Testis (tissue), 2 donors: ENCODE measurements around the gene GPC6.

Experiments used
- POLR2A ChIP-seq: fragments of 450-650 bp; IDR thresholded peaks from one replicate; pipeline ENCODE4 v1.6.1; 2017; ENCODE audit warnings: antibody characterized with exemption, mild to moderate bottlenecking, moderate library complexity
- TF ChIP-seq, protein P1 (sequence below), 3 experiments: fragments of 450-650 bp in 2 of 3; fragments of 200-600 bp in 1 of 3; sonication (generic) in 1 of 3; IDR thresholded peaks; one replicate each; pipeline ENCODE4 v1.5.1; 2016 to 2019; ENCODE audit warnings: antibody characterized with exemption in 3 of 3, mild to moderate bottlenecking in 2 of 3, moderate library complexity in 1 of 3

DNA sequence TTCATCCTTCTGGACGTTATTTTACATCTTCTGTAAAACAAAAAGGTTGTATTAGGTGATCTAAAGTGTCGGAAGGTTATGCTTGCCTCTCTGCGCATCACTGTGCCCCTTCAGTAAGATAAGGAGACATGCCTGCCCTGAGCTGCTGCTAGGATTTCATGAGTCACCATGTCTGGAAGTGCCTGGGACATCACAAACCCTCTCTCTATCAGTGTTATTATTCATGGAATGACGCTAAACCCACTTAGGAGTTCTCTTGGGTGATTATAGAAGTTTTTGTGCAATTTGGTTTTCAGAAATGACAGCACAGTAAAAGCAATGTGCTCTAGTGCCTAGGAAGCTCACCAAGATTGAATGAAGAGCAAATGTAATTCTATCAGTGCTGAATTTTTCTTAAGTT, 635.2 kb downstream of the GPC6 start:
- TF ChIP-seq, protein P1, sequence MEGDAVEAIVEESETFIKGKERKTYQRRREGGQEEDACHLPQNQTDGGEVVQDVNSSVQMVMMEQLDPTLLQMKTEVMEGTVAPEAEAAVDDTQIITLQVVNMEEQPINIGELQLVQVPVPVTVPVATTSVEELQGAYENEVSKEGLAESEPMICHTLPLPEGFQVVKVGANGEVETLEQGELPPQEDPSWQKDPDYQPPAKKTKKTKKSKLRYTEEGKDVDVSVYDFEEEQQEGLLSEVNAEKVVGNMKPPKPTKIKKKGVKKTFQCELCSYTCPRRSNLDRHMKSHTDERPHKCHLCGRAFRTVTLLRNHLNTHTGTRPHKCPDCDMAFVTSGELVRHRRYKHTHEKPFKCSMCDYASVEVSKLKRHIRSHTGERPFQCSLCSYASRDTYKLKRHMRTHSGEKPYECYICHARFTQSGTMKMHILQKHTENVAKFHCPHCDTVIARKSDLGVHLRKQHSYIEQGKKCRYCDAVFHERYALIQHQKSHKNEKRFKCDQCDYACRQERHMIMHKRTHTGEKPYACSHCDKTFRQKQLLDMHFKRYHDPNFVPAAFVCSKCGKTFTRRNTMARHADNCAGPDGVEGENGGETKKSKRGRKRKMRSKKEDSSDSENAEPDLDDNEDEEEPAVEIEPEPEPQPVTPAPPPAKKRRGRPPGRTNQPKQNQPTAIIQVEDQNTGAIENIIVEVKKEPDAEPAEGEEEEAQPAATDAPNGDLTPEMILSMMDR (IDR thresholded peaks at IDR 0.05) = no peak
- no peak for TF ChIP-seq POLR2A
